DND-41 (cell line): Measurements from ENCODE around the gene NANP.
A peak's percentile ranks its signal among the peaks of the same experiment; 100 is the strongest.

Experiments used
- ATAC-seq: fragments of 200-7000 bp; cut with Tn5 transposase; 3 replicates; pipeline ENCODE4 v1.9.1; 2021; ENCODE audit warnings: low read depth; ENCODE audit not compliant: insufficient read depth
- DNase-seq: peaks from one replicate; pipeline ENCODE4 v3.0.0-alpha.2; 2020
- H2AFZ ChIP-seq: 2 replicates; pipeline ENCODE4 v1.6.0; 2012; ENCODE audit warnings: low read depth, low read length
- H3K27ac ChIP-seq: 2 replicates; pipeline ENCODE4 v1.5.1; 2012; ENCODE audit warnings: low read length, inconsistent platforms
- H3K27me3 ChIP-seq: fragments of 200-600 bp; sonication (generic); 2 replicates; pipeline ENCODE4 v1.6.0; 2012; ENCODE audit warnings: low read length, mild to moderate bottlenecking, inconsistent platforms; ENCODE audit not compliant: insufficient read depth, poor library complexity
- H3K36me3 ChIP-seq: 2 replicates; pipeline ENCODE4 v1.5.1; 2012; ENCODE audit warnings: low read length, inconsistent platforms; ENCODE audit not compliant: insufficient read depth
- H3K4me1 ChIP-seq: 2 replicates; pipeline ENCODE4 v1.5.1; 2012; ENCODE audit warnings: mild to moderate bottlenecking, low read length; ENCODE audit not compliant: insufficient read depth
- H3K4me2 ChIP-seq: 2 replicates; pipeline ENCODE4 v1.6.0; 2012; ENCODE audit warnings: mild to moderate bottlenecking, moderate library complexity, low read length, inconsistent platforms; ENCODE audit not compliant: insufficient read depth
- H3K4me3 ChIP-seq, 2 experiments: fragments of 200-600 bp in 1 of 2; shearing (Covaris generic) in 1 of 2; 2 replicates each; pipeline ENCODE4 v1.5.1; 2012 to 2016; ENCODE audit warnings: inconsistent platforms in 2 of 2, low read length in 2 of 2, mild to moderate bottlenecking in 2 of 2, low read depth in 1 of 2, moderate library complexity in 1 of 2
- H3K79me2 ChIP-seq: 2 replicates; pipeline ENCODE4 v1.6.0; 2012; ENCODE audit warnings: low read length, inconsistent platforms; ENCODE audit not compliant: insufficient read depth
- H3K9ac ChIP-seq: 2 replicates; pipeline ENCODE4 v1.6.0; 2012; ENCODE audit warnings: low read depth, mild to moderate bottlenecking, inconsistent platforms, low read length, moderate library complexity
- H3K9me3 ChIP-seq: 2 replicates; pipeline ENCODE4 v1.5.1; 2012; ENCODE audit warnings: low read length, moderate library complexity, mild to moderate bottlenecking, inconsistent platforms; ENCODE audit not compliant: insufficient read depth, severe bottlenecking
- H4K20me1 ChIP-seq: 2 replicates; pipeline ENCODE4 v1.6.0; 2012; ENCODE audit warnings: low read length; ENCODE audit not compliant: insufficient read depth
- EZH2 ChIP-seq: IDR thresholded peaks from 3 replicates; pipeline ENCODE4 v1.6.1; 2012; ENCODE audit warnings: borderline replicate concordance, low read depth, mild to moderate bottlenecking, moderate library complexity, low read length, inconsistent platforms; ENCODE audit not compliant: severe bottlenecking
- TF ChIP-seq, protein P1 (sequence below): IDR thresholded peaks from 2 replicates; pipeline ENCODE4 v1.5.1; 2012; ENCODE audit warnings: borderline replicate concordance, low read length, moderate library complexity, mild to moderate bottlenecking; ENCODE audit not compliant: poor library complexity, severe bottlenecking; ENCODE audit errors: extremely low read depth

The NANP gene

DNA sequence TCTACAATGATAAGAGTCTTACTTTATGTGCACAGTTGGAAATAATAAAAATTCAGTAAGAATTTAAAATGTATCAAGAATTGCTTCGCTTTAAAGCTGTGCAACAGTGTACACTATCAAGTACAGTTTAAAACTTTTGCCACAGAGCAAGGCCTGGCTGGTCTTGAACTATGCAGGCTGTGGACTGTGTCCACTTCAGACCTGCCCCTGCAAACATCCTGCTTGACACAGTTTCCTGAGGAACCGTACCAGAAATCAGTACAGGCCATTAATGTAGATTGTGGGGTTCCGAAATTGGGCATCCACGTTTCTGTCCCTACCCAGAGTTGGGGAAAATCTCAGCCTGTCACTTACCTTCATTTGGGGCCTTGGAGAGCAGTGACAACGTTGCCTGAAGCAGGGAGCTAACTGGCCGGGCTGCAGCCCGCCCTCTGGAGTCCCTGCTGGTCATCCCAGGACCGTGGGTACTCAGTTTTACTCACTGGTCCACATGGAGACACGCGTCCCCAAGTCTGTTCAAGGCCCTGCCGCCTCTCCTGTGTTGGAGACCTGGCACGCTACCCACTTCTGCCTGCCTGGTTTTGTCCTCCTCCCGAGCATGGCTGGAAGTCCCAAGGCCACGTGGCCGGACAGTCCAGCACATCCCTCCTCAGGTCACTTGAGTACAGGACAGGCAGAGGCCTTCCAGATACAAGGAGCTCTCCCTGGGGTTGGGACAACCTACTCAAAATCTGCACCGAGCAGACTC lies 46.9 kb downstream of the NANP start:
- Histone ChIP-seq H3K4me1 (peaks cover 5% of the 10 kb centered on the region; the same call in 1 of the 2 replicates), H3K36me3 (peaks cover 27% of the 10 kb centered on the region), H3K79me2 (peaks cover 94% of the 10 kb centered on the region), H3K4me2 (no peak overlapping the region), H3K4me3 (no peak overlapping the region), H3K9ac (no peak overlapping the region), H3K9me3 (no peaks in the 10 kb centered on the region), H2AFZ (no peak overlapping the region), H3K27me3 (no peaks in the 10 kb centered on the region), H3K27ac (no peak overlapping the region), H4K20me1 (peaks cover 24% of the 10 kb centered on the region; the same call in 1 of the 2 replicates)
- no peak for TF ChIP-seq EZH2
- TF ChIP-seq, protein P1, sequence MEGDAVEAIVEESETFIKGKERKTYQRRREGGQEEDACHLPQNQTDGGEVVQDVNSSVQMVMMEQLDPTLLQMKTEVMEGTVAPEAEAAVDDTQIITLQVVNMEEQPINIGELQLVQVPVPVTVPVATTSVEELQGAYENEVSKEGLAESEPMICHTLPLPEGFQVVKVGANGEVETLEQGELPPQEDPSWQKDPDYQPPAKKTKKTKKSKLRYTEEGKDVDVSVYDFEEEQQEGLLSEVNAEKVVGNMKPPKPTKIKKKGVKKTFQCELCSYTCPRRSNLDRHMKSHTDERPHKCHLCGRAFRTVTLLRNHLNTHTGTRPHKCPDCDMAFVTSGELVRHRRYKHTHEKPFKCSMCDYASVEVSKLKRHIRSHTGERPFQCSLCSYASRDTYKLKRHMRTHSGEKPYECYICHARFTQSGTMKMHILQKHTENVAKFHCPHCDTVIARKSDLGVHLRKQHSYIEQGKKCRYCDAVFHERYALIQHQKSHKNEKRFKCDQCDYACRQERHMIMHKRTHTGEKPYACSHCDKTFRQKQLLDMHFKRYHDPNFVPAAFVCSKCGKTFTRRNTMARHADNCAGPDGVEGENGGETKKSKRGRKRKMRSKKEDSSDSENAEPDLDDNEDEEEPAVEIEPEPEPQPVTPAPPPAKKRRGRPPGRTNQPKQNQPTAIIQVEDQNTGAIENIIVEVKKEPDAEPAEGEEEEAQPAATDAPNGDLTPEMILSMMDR = no peak
- ATAC-seq = no peak
- no peak for DNase-seq

- no peaks in the 10 kb centered on the region for H3K9me3 ChIP-seq
- peaks cover 28% of the 10 kb centered on the region for H3K36me3 ChIP-seq
Observed at GRCh38 chr20:25574411-25574810, 49.4 kb downstream of the NANP start.

GRCh38 chr20:25573288-25574251 lies 50.2 kb downstream of the NANP start:
- Histone ChIP-seq H3K79me2 (peaks cover 91% of the 10 kb centered on the region), H3K4me2 (no peak overlapping the region), H3K9ac (no peak overlapping the region), H3K27me3 (no peaks in the 10 kb centered on the region), H3K9me3 (no peaks in the 10 kb centered on the region), H3K4me1 (no peaks in the 10 kb centered on the region), H3K4me3 (no peak overlapping the region), H2AFZ (no peak overlapping the region), H3K27ac (no peak overlapping the region), H4K20me1 (peaks cover 22% of the 10 kb centered on the region; the same call in 1 of the 2 replicates), H3K36me3 (peaks cover 28% of the 10 kb centered on the region)
- ATAC-seq (no peak), DNase-seq (no peak)
- TF ChIP-seq EZH2 = no peak
- TF ChIP-seq, protein P1 = no peak

More at GRCh38 chr20:25574411-25574810, 49.4 kb downstream of the NANP start:
- DNase-seq (no peak), ATAC-seq (peak; percentile 44; the same call in 1 of the 3 replicates)
- Histone ChIP-seq H3K27ac (0 out of 2 replicates have a peak overlapping the region, but pooled peaks have one; percentile 12), H3K9ac (no peak overlapping the region), H3K4me1 (no peaks in the 10 kb centered on the region), H3K79me2 (peaks cover 92% of the 10 kb centered on the region), H2AFZ (no peak overlapping the region), H3K4me2 (no peak overlapping the region), H3K4me3 (no peak overlapping the region), H4K20me1 (peaks cover 22% of the 10 kb centered on the region; the same call in 1 of the 2 replicates), H3K27me3 (no peaks in the 10 kb centered on the region)
- TF ChIP-seq, protein P1 = peak; percentile 45
- TF ChIP-seq EZH2 = no peak
